ENCODE data around the gene CCND1.
"Not testable (repeated sequence)": the region's sequence is repeated elsewhere in the genome, so short reads cannot be mapped to it uniquely, and the experiment has no call there.

GRCh38 chr11:69622097-69622681, 18.8 kb upstream of the CCND1 start:
- not testable (repeated sequence) for TF ChIP-seq CTCF (IDR thresholded peaks at IDR 0.05; ENCODE audit: poor library complexity); EZH2 (IDR thresholded peaks at IDR 0.05; ENCODE audit: borderline replicate concordance)

Data from hepatocyte (in vitro differentiated cells).